ENCODE data around the gene ZNF740. TPM values are rescaled to one million over a fixed set of nuclear protein-coding genes. Genes with fewer than 3 reads are reported as not detected.

Gene ZNF740
- total RNA-seq, 3 donors from 2014 or later (not counting 1 experiment from before 2014, with no cell fraction given): 37.1 to 65.9 (median 45.3) TPM

DNA sequence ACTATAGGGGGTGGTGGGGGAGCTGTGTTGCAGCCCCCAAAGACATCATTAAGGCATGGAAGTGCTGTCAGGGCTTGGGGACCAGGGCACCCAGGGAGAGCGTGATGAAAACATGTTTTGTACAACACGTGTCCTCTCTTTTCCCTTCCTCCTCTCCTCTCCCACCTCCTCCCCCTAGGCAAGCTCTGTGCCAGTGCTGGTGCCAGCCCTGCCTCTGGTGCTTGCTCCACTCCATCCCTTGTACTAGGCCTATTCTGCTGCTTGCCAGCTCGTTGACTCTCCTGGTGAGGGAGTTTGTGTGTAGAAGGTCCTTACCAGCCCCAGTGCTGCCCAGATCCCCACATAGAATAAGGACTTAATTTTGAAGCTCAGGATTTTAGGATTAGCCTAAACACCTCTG is 54.6 kb downstream of the ZNF740 start:
- intact Hi-C loops (cut with micrococcal nuclease): no loop called here
- H3K4me1 ChIP-seq (ENCODE audit: control insufficient read depth, insufficient read depth, low read length): peaks cover 62% of the 10 kb centered on the region
- no peak overlapping the region for H3K4me3 ChIP-seq (ENCODE audit: low read length)
- Mint-ChIP-seq H3K4me1 (peaks cover 27 to 35% of the 10 kb centered on the region in 2 donors), H3K27me3 (ENCODE audit: low read depth in 2 of 2) (no peaks in the 10 kb centered on the region), H3K9me3 (no peaks in the 10 kb centered on the region), H3K4me3 (no peak overlapping the region), H3K27ac (no peak overlapping the region), H3K36me3 (no peaks in the 10 kb centered on the region)
- 89% methylated on average over 2 of the region's 3 CpGs for WGBS (ENCODE audit: insufficient coverage)
- TF ChIP-seq, protein P1, sequence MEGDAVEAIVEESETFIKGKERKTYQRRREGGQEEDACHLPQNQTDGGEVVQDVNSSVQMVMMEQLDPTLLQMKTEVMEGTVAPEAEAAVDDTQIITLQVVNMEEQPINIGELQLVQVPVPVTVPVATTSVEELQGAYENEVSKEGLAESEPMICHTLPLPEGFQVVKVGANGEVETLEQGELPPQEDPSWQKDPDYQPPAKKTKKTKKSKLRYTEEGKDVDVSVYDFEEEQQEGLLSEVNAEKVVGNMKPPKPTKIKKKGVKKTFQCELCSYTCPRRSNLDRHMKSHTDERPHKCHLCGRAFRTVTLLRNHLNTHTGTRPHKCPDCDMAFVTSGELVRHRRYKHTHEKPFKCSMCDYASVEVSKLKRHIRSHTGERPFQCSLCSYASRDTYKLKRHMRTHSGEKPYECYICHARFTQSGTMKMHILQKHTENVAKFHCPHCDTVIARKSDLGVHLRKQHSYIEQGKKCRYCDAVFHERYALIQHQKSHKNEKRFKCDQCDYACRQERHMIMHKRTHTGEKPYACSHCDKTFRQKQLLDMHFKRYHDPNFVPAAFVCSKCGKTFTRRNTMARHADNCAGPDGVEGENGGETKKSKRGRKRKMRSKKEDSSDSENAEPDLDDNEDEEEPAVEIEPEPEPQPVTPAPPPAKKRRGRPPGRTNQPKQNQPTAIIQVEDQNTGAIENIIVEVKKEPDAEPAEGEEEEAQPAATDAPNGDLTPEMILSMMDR (IDR thresholded peaks at IDR 0.05): no peak
- ATAC-seq (no peak), DNase-seq (no peak)
- H3K27me3 ChIP-seq (ENCODE audit: control insufficient read depth, insufficient read depth, low read length): no peaks in the 10 kb centered on the region
- H3K9me3 ChIP-seq (ENCODE audit: control insufficient read depth, insufficient read depth, low read length): no peaks in the 10 kb centered on the region
- H3K27ac ChIP-seq (ENCODE audit: low read length): peak overlapping the region; percentile 62
- H3K36me3 ChIP-seq (ENCODE audit: control insufficient read depth, insufficient read depth, low read length): no peaks in the 10 kb centered on the region

DNA sequence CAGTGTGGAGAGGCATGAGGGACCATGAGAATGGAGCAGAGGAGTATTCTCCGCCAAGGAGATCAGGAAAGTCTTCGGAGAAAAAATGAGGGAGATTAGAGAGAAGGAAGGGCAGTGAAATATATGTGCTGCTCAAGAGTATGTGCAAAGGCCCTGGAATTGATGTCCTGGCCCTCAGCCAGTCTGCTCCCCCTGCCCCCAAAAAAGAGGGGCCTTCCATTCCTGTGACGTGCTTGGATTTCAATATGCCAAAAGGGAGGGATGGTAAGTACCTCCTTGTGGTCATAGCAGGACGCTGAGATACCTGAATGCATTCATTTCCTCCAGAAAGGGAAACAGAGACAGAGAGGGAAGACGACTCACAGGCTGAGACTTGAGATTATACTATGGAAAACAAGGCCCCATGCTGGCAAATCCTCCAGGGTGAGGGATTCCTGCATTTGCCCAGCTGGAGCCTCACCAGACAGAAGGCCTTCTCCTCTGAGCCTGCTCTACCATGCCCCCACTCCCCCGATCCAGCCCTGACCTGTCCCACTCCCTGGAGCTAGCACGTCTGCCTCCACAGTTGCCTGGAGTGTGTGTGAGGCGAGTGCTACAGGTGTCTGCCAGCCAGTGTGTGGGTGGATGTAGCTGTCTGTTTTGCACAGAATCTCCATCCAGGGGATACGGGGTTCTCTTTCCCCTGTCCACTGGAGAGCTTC is 55.4 kb downstream of the ZNF740 start:
- H3K4me1 ChIP-seq (ENCODE audit: control insufficient read depth, insufficient read depth, low read length): peaks cover 61% of the 10 kb centered on the region
- H3K27me3 Mint-ChIP-seq (ENCODE audit: low read depth in 2 of 2): no peaks in the 10 kb centered on the region
- H3K9me3 ChIP-seq (ENCODE audit: control insufficient read depth, insufficient read depth, low read length): no peaks in the 10 kb centered on the region
- H3K27ac Mint-ChIP-seq: peak overlapping the region in 1 of 2 donors; percentile 67
- TF ChIP-seq, protein P1 (IDR thresholded peaks at IDR 0.05): no peak
- H3K4me1 Mint-ChIP-seq: peaks cover 27 to 31% of the 10 kb centered on the region in 2 donors
- H3K4me3 Mint-ChIP-seq: peak overlapping the region; percentile 31
- 57% methylated on average over 9 of the region's 9 CpGs for WGBS (ENCODE audit: insufficient coverage)
- peak overlapping the region; percentile 62 for H3K27ac ChIP-seq (ENCODE audit: low read length)
- H3K27me3 ChIP-seq (ENCODE audit: control insufficient read depth, insufficient read depth, low read length): no peaks in the 10 kb centered on the region
- no peak for ATAC-seq
- H3K36me3 ChIP-seq (ENCODE audit: control insufficient read depth, insufficient read depth, low read length): no peaks in the 10 kb centered on the region
- no peaks in the 10 kb centered on the region for H3K9me3 Mint-ChIP-seq
- H3K36me3 Mint-ChIP-seq: no peaks in the 10 kb centered on the region
- H3K4me3 ChIP-seq (ENCODE audit: low read length): no peak overlapping the region
- intact Hi-C loops (cut with micrococcal nuclease): no loop called here
- DNase-seq: peak in 1 of 2 donors; percentile 34

DNA sequence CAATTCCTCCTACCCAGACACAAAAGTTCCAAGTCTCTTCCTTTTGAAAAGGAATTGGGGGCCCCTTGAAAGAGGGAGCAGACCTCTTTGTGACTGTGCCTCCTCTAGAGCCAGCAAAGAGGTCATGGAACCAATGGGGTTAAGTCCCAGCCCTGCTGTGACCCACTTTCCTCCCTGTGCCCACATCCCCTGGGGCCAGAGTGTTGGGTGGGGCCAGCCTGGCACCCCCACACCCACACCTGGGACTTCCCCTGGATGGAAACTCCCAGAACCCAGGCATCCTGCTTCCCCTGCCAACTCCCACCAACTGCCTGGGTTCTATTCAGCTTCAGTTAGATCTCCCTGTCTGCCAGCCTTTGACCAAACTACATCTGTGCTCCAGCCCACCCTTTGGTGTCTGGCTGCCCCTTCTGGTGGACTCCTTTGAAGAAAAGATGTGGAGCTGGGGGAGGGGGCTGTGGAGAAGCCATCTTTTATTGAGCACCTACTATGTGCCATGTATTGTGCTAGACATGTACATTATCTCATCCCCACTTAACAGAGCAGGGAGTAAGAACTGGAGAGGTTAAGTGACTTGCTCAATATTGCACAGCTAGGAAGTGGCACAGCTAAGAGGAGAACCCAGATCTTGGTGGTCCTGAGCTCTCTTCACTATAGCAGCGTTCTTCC is 56.1 kb downstream of the ZNF740 start:
- peak overlapping the region; percentile 62 for H3K27ac ChIP-seq (ENCODE audit: low read length)

More for the DNA sequence above, 56.1 kb downstream of the ZNF740 start:
- H3K4me1 ChIP-seq (ENCODE audit: control insufficient read depth, insufficient read depth, low read length): peaks cover 54% of the 10 kb centered on the region
- Mint-ChIP-seq H3K36me3 (no peaks in the 10 kb centered on the region), H3K4me1 (peaks cover 27 to 31% of the 10 kb centered on the region in 2 donors), H3K9me3 (no peaks in the 10 kb centered on the region), H3K27me3 (ENCODE audit: low read depth in 2 of 2) (no peaks in the 10 kb centered on the region), H3K4me3 (peak overlapping the region; percentile 31), H3K27ac (peak overlapping the region in 1 of 2 donors; percentile 67)
- no peak overlapping the region for H3K4me3 ChIP-seq (ENCODE audit: low read length)
- TF ChIP-seq, protein P1 (IDR thresholded peaks at IDR 0.05): no peak
- intact Hi-C loops (cut with micrococcal nuclease): no loop called here
- no peaks in the 10 kb centered on the region for H3K27me3 ChIP-seq (ENCODE audit: control insufficient read depth, insufficient read depth, low read length)
- WGBS (ENCODE audit: insufficient coverage): 80% methylated on average over 1 of the region's 1 CpG
- H3K36me3 ChIP-seq (ENCODE audit: control insufficient read depth, insufficient read depth, low read length): no peaks in the 10 kb centered on the region
- ATAC-seq (peak; percentile 32 to 71 (median 59)), DNase-seq (peak in 1 of 2 donors; percentile 88)
- H3K9me3 ChIP-seq (ENCODE audit: control insufficient read depth, insufficient read depth, low read length): no peaks in the 10 kb centered on the region

Measured in natural killer cell (primary cell).